Adrenal gland (tissue), 5 donors: ENCODE data around the gene KRTAP5-6.

Experiments
- CTCF ChIP-seq, 6 experiments: fragments of 450-650 bp in 4 of 6; fragments of 200-600 bp in 2 of 6; sonication (generic) in 1 of 6; IDR thresholded peaks; 1 replicate in 5 of 6; 2 replicates in 1 of 6; pipeline versions ENCODE4 v1.5.1 to v1.8.0; 2016 to 2021; ENCODE audit warnings: antibody characterized with exemption in 6 of 6, mild to moderate bottlenecking in 2 of 6, moderate library complexity in 1 of 6
- POLR2A ChIP-seq, 2 donors: fragments of 450-650 bp; IDR thresholded peaks; one replicate each; pipeline ENCODE4 v1.6.1; 2017; ENCODE audit warnings: antibody characterized with exemption in 2 of 2, mild to moderate bottlenecking in 2 of 2, moderate library complexity in 1 of 2
- donor health status: DM: no; HTN: no; CAD: no.

- TF ChIP-seq POLR2A (IDR thresholded peaks at IDR 0.05), result no peak
- TF ChIP-seq CTCF (IDR thresholded peaks at IDR 0.05), result no peak
These were observed 22.5 kb upstream of the KRTAP5-6 start for GRCh38 chr11:1674173-1675131.
